RPMI8226 (cell line): ENCODE data around the gene BAIAP2.

Experiments
- DNase-seq: peaks from one replicate; pipeline ENCODE4 v3.0.0-alpha.2; 2015

Gene BAIAP2

GRCh38 chr17:81093619-81094508 is 58.9 kb downstream of the BAIAP2 start:
- DNase-seq = no peak

- no peak for DNase-seq
Observed at GRCh38 chr17:81094509-81095382, 59.8 kb downstream of the BAIAP2 start.

GRCh38 chr17:81095383-81095762 is 60.4 kb downstream of the BAIAP2 start:
- DNase-seq = no peak

- no peak for DNase-seq
Observed at GRCh38 chr17:81096741-81097133, 61.8 kb downstream of the BAIAP2 start.

- no peak for DNase-seq
Observed at GRCh38 chr17:81097134-81097942, 62.4 kb downstream of the BAIAP2 start.

GRCh38 chr17:81097943-81098308 is 63.0 kb downstream of the BAIAP2 start:
- no peak for DNase-seq

GRCh38 chr17:81099888-81100287 is 64.9 kb downstream of the BAIAP2 start:
- DNase-seq = no peak

GRCh38 chr17:81100668-81101067 is 65.7 kb downstream of the BAIAP2 start:
- DNase-seq = no peak

- DNase-seq = peak; percentile 92
Observed at GRCh38 chr17:81101614-81102306, 66.8 kb downstream of the BAIAP2 start.

- DNase-seq = no peak
Observed at GRCh38 chr17:81102352-81102751, 67.4 kb downstream of the BAIAP2 start.

GRCh38 chr17:81102869-81103268 is 67.9 kb downstream of the BAIAP2 start:
- no peak for DNase-seq

- DNase-seq = no peak
Observed at GRCh38 chr17:81103379-81103778, 68.4 kb downstream of the BAIAP2 start.

- no peak for DNase-seq
Observed at GRCh38 chr17:81106716-81107115, 71.8 kb downstream of the BAIAP2 start.

- no peak for DNase-seq
Observed at GRCh38 chr17:81108220-81108619, 73.3 kb downstream of the BAIAP2 start.

GRCh38 chr17:81109957-81110356 is 75.0 kb downstream of the BAIAP2 start:
- no peak for DNase-seq

- no peak for DNase-seq
Observed at GRCh38 chr17:81110488-81111040, 75.6 kb downstream of the BAIAP2 start.

GRCh38 chr17:81111066-81111465 is 76.1 kb downstream of the BAIAP2 start:
- no peak for DNase-seq

- no peak for DNase-seq
Observed at GRCh38 chr17:81112450-81112849, 77.5 kb downstream of the BAIAP2 start.

- DNase-seq = no peak
Observed at GRCh38 chr17:81113158-81113724, 78.3 kb downstream of the BAIAP2 start.

- no peak for DNase-seq
Observed at GRCh38 chr17:81114351-81115093, 79.6 kb downstream of the BAIAP2 start.

GRCh38 chr17:81115219-81115618 is 80.3 kb downstream of the BAIAP2 start:
- DNase-seq = no peak
